Measurements from ENCODE around the gene ZNF837. TPM values are rescaled to one million over a fixed set of nuclear protein-coding genes. Genes with fewer than 3 reads are reported as not detected.

ZNF837 gene
- total RNA-seq, 4 donors from 2014 or later = 2.4 to 6.7 (median 3.3) TPM

DNA sequence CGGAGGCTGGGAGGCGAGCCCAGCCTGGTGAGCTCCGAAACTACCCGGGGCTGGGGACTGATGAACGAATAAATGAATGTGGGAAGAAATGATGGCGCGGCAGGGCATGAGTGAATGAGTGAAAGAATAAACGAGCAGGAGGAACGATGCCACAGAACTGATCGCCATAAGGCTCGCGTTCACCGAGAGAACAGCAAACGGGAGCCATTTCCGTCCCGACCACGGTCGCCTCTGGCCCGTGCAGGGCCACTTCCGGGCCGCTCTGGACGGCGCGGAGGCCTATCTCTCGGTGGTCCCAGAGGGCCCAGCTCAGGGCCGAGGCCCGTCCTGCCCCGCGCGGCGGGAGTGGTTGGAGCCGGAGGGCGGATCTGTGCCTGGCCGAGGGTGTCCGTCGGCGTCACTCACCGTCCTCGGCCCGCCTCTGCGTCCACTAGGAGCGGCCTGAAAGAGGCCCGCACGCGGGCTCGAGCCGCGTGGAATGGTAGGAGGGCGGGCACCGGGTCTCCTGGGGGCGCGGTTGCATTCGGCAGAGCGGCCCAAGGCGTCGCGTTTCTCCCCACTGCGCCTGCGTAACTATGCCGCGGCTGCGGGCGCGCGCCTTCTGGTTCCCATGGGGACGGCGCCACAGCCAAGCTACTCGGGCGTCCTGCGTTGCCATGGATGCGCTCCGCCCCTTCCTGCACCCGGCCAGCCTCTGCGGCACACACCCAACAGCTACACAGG, 18.4 kb downstream of the ZNF837 start, which contains the start of gene ZNF497:
TSS of gene ZNF497 (minus strand) at position 480 of the 723 bp plus-strand sequence. CDS start 5,116 bp downstream, outside the sequence.
- H3K27ac ChIP-seq = peak within 1 kb of the TSS; percentile 85 to 97 (median 92)
- intact Hi-C loops (cut with DNase I) = no loop called here
- H3K36me3 ChIP-seq = peaks cover 0 to 11% (median 0%) of the 10 kb centered on the region in 3 donors
- H3K4me1 ChIP-seq = peaks cover 0 to 23% (median 7%) of the 10 kb centered on the region in 3 donors
- TF ChIP-seq, protein P1, sequence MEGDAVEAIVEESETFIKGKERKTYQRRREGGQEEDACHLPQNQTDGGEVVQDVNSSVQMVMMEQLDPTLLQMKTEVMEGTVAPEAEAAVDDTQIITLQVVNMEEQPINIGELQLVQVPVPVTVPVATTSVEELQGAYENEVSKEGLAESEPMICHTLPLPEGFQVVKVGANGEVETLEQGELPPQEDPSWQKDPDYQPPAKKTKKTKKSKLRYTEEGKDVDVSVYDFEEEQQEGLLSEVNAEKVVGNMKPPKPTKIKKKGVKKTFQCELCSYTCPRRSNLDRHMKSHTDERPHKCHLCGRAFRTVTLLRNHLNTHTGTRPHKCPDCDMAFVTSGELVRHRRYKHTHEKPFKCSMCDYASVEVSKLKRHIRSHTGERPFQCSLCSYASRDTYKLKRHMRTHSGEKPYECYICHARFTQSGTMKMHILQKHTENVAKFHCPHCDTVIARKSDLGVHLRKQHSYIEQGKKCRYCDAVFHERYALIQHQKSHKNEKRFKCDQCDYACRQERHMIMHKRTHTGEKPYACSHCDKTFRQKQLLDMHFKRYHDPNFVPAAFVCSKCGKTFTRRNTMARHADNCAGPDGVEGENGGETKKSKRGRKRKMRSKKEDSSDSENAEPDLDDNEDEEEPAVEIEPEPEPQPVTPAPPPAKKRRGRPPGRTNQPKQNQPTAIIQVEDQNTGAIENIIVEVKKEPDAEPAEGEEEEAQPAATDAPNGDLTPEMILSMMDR (IDR thresholded peaks at IDR 0.05) = peak in 2 of 6 experiments; percentile 5 to 22
- TF ChIP-seq POLR2A (IDR thresholded peaks at IDR 0.05) = peak in 3 of 4 donors; percentile 51 to 68 (median 62)
- DNase-seq = peak; percentile 81
- no peaks in the 10 kb centered on the region for H3K9me3 ChIP-seq
- peak within 1 kb of the TSS; percentile 55 to 83 (median 77) for H3K4me3 ChIP-seq
- 0 to 1% methylated on average over 4 to 20 of the region's 74 CpGs for WGBS, 2 donors
- peaks cover 0 to 5% (median 0%) of the 10 kb centered on the region in 4 donors for H3K27me3 ChIP-seq

DNA sequence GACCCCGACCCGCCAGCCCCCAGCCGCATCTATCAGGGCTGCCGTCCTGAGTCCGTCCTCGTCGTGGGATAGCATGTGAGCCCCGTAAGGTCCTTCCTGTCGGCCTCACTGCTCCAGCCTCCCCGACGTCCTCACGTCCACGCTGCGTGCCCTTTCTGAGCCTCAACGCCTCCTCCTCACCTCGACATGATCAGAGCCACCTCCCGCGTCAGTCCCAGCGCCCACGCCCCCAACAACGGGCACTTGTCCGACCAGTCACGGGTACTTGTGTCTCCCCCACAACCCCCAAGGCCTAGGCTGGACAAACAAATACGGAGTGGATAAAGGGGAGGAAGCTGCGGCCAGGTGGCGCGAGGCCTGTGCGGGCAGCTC, 18.9 kb downstream of the ZNF837 start:
- peak overlapping the region; percentile 85 to 97 (median 92) for H3K27ac ChIP-seq

DNA sequence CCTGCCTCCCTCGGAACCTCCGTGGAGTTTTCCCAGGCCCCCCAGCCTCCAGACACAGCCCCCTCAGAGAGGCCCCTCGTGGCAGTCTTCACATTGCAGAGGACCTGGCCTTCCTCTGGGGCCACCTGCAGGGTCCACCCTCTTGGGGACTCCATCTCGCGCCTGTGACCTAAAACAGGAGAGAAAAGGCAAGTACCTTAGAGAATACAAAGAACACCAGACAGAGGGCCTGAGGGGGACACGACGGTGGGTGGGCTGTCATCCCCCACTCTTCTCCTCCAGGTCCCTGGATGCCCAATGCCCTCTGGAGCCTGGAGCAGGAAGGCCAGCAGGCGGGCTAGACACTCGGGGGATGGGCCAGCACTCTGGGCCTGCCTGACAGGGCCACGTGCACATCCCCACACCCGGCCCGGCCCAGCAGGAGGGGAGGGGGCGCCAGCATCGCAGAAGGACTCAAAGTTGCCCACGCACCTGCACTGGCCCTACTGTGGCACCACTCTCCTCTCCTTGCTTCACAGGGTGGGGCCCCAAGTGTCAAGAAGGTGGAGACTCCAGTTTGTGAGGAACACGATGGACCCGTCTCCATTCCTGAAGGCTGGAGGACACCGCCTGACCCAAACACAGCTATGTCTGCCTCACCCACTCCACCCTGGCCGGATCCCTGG, 23.2 kb downstream of the ZNF837 start:
- TF ChIP-seq, protein P1 (IDR thresholded peaks at IDR 0.05) = no peak
- no peak for TF ChIP-seq POLR2A (IDR thresholded peaks at IDR 0.05)
- no peak for DNase-seq
- 78 to 87% methylated on average over 5 to 10 of the region's 19 CpGs for WGBS, 2 donors
- Histone ChIP-seq H3K4me3 (peak overlapping the region in 2 of 4 donors; percentile 36 to 60), H3K27me3 (peaks cover 0 to 21% (median 0%) of the 10 kb centered on the region in 4 donors), H3K36me3 (no peaks in the 10 kb centered on the region), H3K27ac (no peak overlapping the region), H3K4me1 (peaks cover 7 to 36% (median 10%) of the 10 kb centered on the region in 3 donors), H3K9me3 (peaks cover 0 to 10% (median 0%) of the 10 kb centered on the region in 3 donors)
- intact Hi-C loops (cut with DNase I) = no loop called here

More for the DNA sequence above, 18.9 kb downstream of the ZNF837 start:
- no peak for TF ChIP-seq POLR2A (IDR thresholded peaks at IDR 0.05)
- TF ChIP-seq, protein P1 (IDR thresholded peaks at IDR 0.05) = no peak
- H3K4me3 ChIP-seq = peak overlapping the region; percentile 55 to 83 (median 77)
- WGBS, 2 donors = 2 to 13% methylated on average over 7 to 13 of the region's 28 CpGs
- DNase-seq = no peak
- intact Hi-C loops (cut with DNase I) = no loop called here
- H3K9me3 ChIP-seq = peaks cover 0 to 5% (median 0%) of the 10 kb centered on the region in 3 donors
- peaks cover 0 to 10% (median 0%) of the 10 kb centered on the region in 4 donors for H3K27me3 ChIP-seq
- peaks cover 0 to 9% (median 0%) of the 10 kb centered on the region in 3 donors for H3K36me3 ChIP-seq
- peaks cover under 1 to 28% (median 10%) of the 10 kb centered on the region in 3 donors for H3K4me1 ChIP-seq

DNA sequence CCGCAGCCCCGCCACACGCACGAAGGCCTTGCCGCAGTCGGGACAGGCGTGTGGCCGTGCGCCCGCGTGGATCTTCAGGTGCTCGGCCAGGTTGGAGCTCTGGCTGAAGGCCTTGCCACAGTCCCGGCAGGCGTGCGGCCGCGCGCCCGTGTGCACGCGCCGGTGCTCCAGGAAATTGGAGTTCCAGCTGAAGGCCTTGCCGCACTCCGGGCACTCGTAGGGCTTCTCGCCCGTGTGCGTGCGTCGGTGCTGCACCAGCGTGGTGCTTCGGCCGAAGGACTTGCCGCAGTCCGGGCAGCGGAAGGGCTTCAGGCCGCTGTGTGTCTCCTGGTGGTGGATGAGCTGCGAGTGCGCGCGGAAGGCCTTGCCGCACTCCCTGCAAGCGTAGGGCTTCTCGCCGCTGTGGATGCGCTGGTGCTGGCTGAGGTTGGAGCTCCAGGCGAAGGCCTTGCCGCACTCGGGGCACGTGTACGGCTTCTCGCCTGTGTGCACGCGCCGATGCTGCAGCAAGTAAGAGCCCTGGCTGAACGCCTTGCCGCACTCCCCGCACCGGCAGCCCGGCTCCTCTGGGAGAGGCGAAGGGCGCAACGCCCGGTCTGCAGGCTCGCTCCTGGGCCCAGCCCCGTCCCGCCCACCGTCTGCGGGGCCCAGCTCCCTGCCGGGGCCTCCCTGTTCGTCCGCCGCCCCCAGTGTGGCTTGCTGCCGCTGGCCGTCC, 23.9 kb downstream of the ZNF837 start:
- peak overlapping the region; percentile 10 to 60 (median 32) for H3K4me3 ChIP-seq
- H3K27ac ChIP-seq = no peak overlapping the region
- 53% methylated on average over 42 of the region's 75 CpGs; no CpG with 5 or more reads in 1 of the 2 donors for WGBS, 2 donors

More for the DNA sequence above, 23.9 kb downstream of the ZNF837 start:
- TF ChIP-seq, protein P1 (IDR thresholded peaks at IDR 0.05) = no peak
- no peak for TF ChIP-seq POLR2A (IDR thresholded peaks at IDR 0.05)
- peaks cover 7 to 33% (median 10%) of the 10 kb centered on the region in 3 donors for H3K4me1 ChIP-seq
- H3K27me3 ChIP-seq = peaks cover 0 to 26% (median 0%) of the 10 kb centered on the region in 4 donors
- no peak for DNase-seq
- peaks cover 0 to 10% (median 0%) of the 10 kb centered on the region in 3 donors for H3K9me3 ChIP-seq
- intact Hi-C loops (cut with DNase I) = no loop called here
- H3K36me3 ChIP-seq = no peaks in the 10 kb centered on the region
